H1 (cell line): Measurements from ENCODE around the gene C2orf76. TPM values are rescaled to one million over a fixed set of nuclear protein-coding genes. Genes with fewer than 3 reads are reported as not detected.

ENCODE experiments used
- CTCF ChIA-PET: fragments of 300-600 bp; sonication (Branson Sonifier 250); formaldehyde crosslinking; loops from one replicate; lab custom pipeline; 2021; ENCODE audit not compliant: partially characterized antibody; lab: Charles Lee
- POLR2A ChIA-PET: fragments of 300-600 bp; sonication (Branson Sonifier 250); formaldehyde crosslinking; loops from one replicate; lab custom pipeline; 2021; ENCODE audit warnings: inconsistent platforms; ENCODE audit not compliant: partially characterized antibody; lab: Charles Lee
- DNase-seq, 2 experiments: peaks; one replicate each; pipeline versions ENCODE4 v3.0.0 to v3.0.0-alpha.2; 2010 to 2022; ENCODE audit warnings: low spot score in 2 of 2, low read depth in 1 of 2, mixed read lengths in 1 of 2
- FAIRE-seq: peaks from 2 replicates; lab custom pipeline; 2011; peaks lifted over from hg19 to GRCh38; lab: Jason Lieb, UNC
- H2AFZ ChIP-seq: 2 replicates; pipeline ENCODE4 v1.8.1; 2012; ENCODE audit warnings: low read length, inconsistent platforms
- H2AK5ac ChIP-seq: 2 replicates; pipeline ENCODE4 v1.6.1; 2013; ENCODE audit warnings: low read depth, low read length
- H2BK120ac ChIP-seq: replicated peaks from 2 replicates; pipeline ENCODE3; 2013; ENCODE audit warnings: low read depth, low read length, inconsistent platforms
- H2BK12ac ChIP-seq: 2 replicates; pipeline ENCODE4 v1.6.1; 2013; ENCODE audit warnings: low read depth, low read length
- H2BK15ac ChIP-seq: 2 replicates; pipeline ENCODE4 v1.6.1; 2013; ENCODE audit warnings: low read length
- H2BK20ac ChIP-seq: 2 replicates; pipeline ENCODE4 v1.6.1; 2013; ENCODE audit warnings: low read length
- H2BK5ac ChIP-seq: 2 replicates; pipeline ENCODE4 v1.6.1; 2013; ENCODE audit warnings: low read depth, low read length
- H3K14ac ChIP-seq: 2 replicates; pipeline ENCODE4 v1.6.1; 2013; ENCODE audit warnings: inconsistent platforms; ENCODE audit not compliant: insufficient read length
- H3K18ac ChIP-seq: 2 replicates; pipeline ENCODE4 v1.6.1; 2013; ENCODE audit warnings: low read length; ENCODE audit errors: extremely low read depth
- H3K23ac ChIP-seq: 2 replicates; pipeline ENCODE4 v1.6.1; 2013; ENCODE audit warnings: inconsistent platforms; ENCODE audit not compliant: insufficient read length
- H3K23me2 ChIP-seq: 2 replicates; pipeline ENCODE4 v1.6.1; 2013; ENCODE audit warnings: low read depth, low read length
- H3K27ac ChIP-seq: 2 replicates; pipeline ENCODE4 v1.6.1; 2011; ENCODE audit warnings: low read depth, low read length, inconsistent platforms
- H3K27me3 ChIP-seq, 4 experiments: replicated peaks in 1 of 4; 1 replicate in 1 of 4; 2 replicates in 3 of 4; pipeline versions ENCODE4 v1.6.1 to v1.8.1; 2011 to 2013; ENCODE audit warnings: low read length in 3 of 4, mild to moderate bottlenecking in 3 of 4, inconsistent platforms in 2 of 4, mixed read lengths in 2 of 4, moderate library complexity in 1 of 4; ENCODE audit not compliant: control insufficient read depth in 3 of 4, insufficient read depth in 3 of 4; ENCODE audit errors: extremely low read depth in 1 of 4
- H3K36me3 ChIP-seq, 4 experiments: 2 replicates each; pipeline versions ENCODE4 v1.6.1 to v1.8.1; 2011 to 2013; ENCODE audit warnings: mild to moderate bottlenecking in 4 of 4, low read length in 3 of 4, moderate library complexity in 2 of 4, control low read depth in 1 of 4, inconsistent platforms in 1 of 4; ENCODE audit not compliant: insufficient read depth in 4 of 4, control insufficient read depth in 2 of 4
- H3K4ac ChIP-seq: replicated peaks from 2 replicates; pipeline ENCODE3; 2013; ENCODE audit warnings: low read length, low read depth, mixed read lengths, inconsistent platforms; ENCODE audit not compliant: insufficient read length
- H3K4me1 ChIP-seq, 4 experiments: replicated peaks in 1 of 4; 1 replicate in 1 of 4; 2 replicates in 3 of 4; pipeline versions ENCODE4 v1.6.1 to v1.8.1; 2011 to 2013; ENCODE audit warnings: low read length in 3 of 4, inconsistent platforms in 2 of 4, mixed read lengths in 1 of 4; ENCODE audit not compliant: insufficient read depth in 4 of 4, control insufficient read depth in 3 of 4
- H3K4me2 ChIP-seq, 2 experiments: 2 replicates each; pipeline versions ENCODE4 v1.6.1 to v1.8.1; 2011 to 2013; ENCODE audit warnings: low read depth in 2 of 2, low read length in 2 of 2, control low read depth in 1 of 2, inconsistent platforms in 1 of 2, mild to moderate bottlenecking in 1 of 2; ENCODE audit not compliant: insufficient read depth in 1 of 2
- H3K4me3 ChIP-seq, 4 experiments: fragments of 200-600, 300-600 bp in 1 of 4; sonication (generic), shearing (Covaris generic), sonication (Bioruptor Twin) in 1 of 4; 2 replicates each; pipeline versions ENCODE4 v1.5.1 to v1.8.1; 2011 to 2016; ENCODE audit warnings: low read length in 4 of 4, low read depth in 3 of 4, control low read depth in 2 of 4, inconsistent platforms in 2 of 4, mild to moderate bottlenecking in 2 of 4, mixed read lengths in 1 of 4, moderate library complexity in 1 of 4; ENCODE audit not compliant: insufficient read depth in 2 of 4; ENCODE audit errors: extremely low read depth in 1 of 4
- H3K56ac ChIP-seq: replicated peaks from 2 replicates; pipeline ENCODE3; 2013; ENCODE audit warnings: low read depth, mild to moderate bottlenecking, mixed read lengths, low read length, inconsistent platforms; ENCODE audit not compliant: insufficient read length
- H3K79me1 ChIP-seq: 2 replicates; pipeline ENCODE4 v1.6.1; 2013; ENCODE audit warnings: low read depth, low read length, control low read depth
- H3K79me2 ChIP-seq, 2 experiments: 2 replicates each; pipeline versions ENCODE4 v1.6.1 to v1.8.1; 2012 to 2013; ENCODE audit warnings: low read length in 2 of 2, mild to moderate bottlenecking in 2 of 2, inconsistent platforms in 1 of 2; ENCODE audit not compliant: insufficient read depth in 2 of 2, control insufficient read depth in 1 of 2
- H3K9ac ChIP-seq, 4 experiments: replicated peaks in 1 of 4; 1 replicate in 1 of 4; 2 replicates in 3 of 4; pipeline versions ENCODE4 v1.6.1 to v1.8.1; 2011 to 2013; ENCODE audit warnings: low read depth in 3 of 4, low read length in 3 of 4, control low read depth in 2 of 4, mild to moderate bottlenecking in 2 of 4, moderate library complexity in 2 of 4, inconsistent platforms in 1 of 4; ENCODE audit errors: extremely low read depth in 1 of 4
- H3K9me3 ChIP-seq, 2 experiments: 2 replicates each; pipeline versions ENCODE4 v1.6.1 to v1.8.1; 2012 to 2013; ENCODE audit warnings: mild to moderate bottlenecking in 2 of 2, moderate library complexity in 2 of 2, control low read depth in 1 of 2, inconsistent platforms in 1 of 2, low read depth in 1 of 2, low read length in 1 of 2, mixed read lengths in 1 of 2; ENCODE audit not compliant: insufficient read depth in 2 of 2
- H4K20me1 ChIP-seq, 2 experiments: replicated peaks in 1 of 2; 2 replicates each; pipeline versions ENCODE3 to v1.8.1; 2011 to 2013; ENCODE audit warnings: inconsistent platforms in 2 of 2, low read length in 2 of 2, mild to moderate bottlenecking in 1 of 2; ENCODE audit not compliant: insufficient read depth in 2 of 2, control insufficient read depth in 1 of 2
- H4K5ac ChIP-seq: 2 replicates; pipeline ENCODE4 v1.6.1; 2013; ENCODE audit warnings: low read length, low read depth, mixed read lengths, inconsistent platforms; ENCODE audit not compliant: insufficient read length
- H4K8ac ChIP-seq: 2 replicates; pipeline ENCODE4 v1.8.0; 2013; ENCODE audit warnings: mild to moderate bottlenecking, moderate library complexity, low read length, inconsistent platforms; ENCODE audit not compliant: insufficient read depth; ENCODE audit errors: extremely low read depth
- H4K91ac ChIP-seq: replicated peaks from 2 replicates; pipeline ENCODE3; 2013; ENCODE audit warnings: low read length, mixed read lengths, inconsistent platforms; ENCODE audit not compliant: insufficient read length
- BCL11A ChIP-seq, 2 experiments: IDR thresholded peaks; one replicate each; pipeline ENCODE4 v1.6.1; 2011; ENCODE audit warnings: low read depth in 2 of 2, low read length in 2 of 2, mild to moderate bottlenecking in 2 of 2
- CREB1 ChIP-seq: IDR thresholded peaks from 2 replicates; pipeline ENCODE4 v1.6.1; 2012; ENCODE audit warnings: inconsistent platforms
- CTBP2 ChIP-seq: IDR thresholded peaks from 2 replicates; pipeline ENCODE4 v1.7.0; 2011; ENCODE audit warnings: borderline replicate concordance, mild to moderate bottlenecking, moderate library complexity, mixed read lengths, low read length; ENCODE audit not compliant: insufficient read depth, insufficient read length
- E2F6 ChIP-seq: IDR thresholded peaks from 2 replicates; pipeline ENCODE4 v1.6.1; 2012; ENCODE audit warnings: inconsistent platforms
- EGR1 ChIP-seq: IDR thresholded peaks from 2 replicates; pipeline ENCODE4 v1.6.1; 2011; ENCODE audit warnings: low read depth, low read length, borderline replicate concordance
- GTF2F1 ChIP-seq: IDR thresholded peaks from 2 replicates; pipeline ENCODE4 v1.6.1; 2012; ENCODE audit warnings: low read depth, low read length, improper control_type of control experiment, borderline replicate concordance
- JUN ChIP-seq: IDR thresholded peaks from 2 replicates; pipeline ENCODE4 v1.6.1; 2011; ENCODE audit warnings: low read depth, mild to moderate bottlenecking, improper control_type of control experiment, low read length
- KDM1A ChIP-seq: fragments of 200-600, 300-600 bp; sonication (generic); IDR thresholded peaks from 2 replicates; pipeline ENCODE4 v1.7.1; 2016; ENCODE audit warnings: mild to moderate bottlenecking, low read length, borderline replicate concordance
- KDM4A ChIP-seq: IDR thresholded peaks from one replicate; pipeline ENCODE4 v1.7.1; 2012; ENCODE audit warnings: low read depth, mild to moderate bottlenecking, moderate library complexity, low read length, inconsistent platforms; ENCODE audit not compliant: severe bottlenecking
- PHF8 ChIP-seq: fragments of 200-600 bp; sonication (generic); conservative IDR thresholded peaks from 2 replicates; pipeline ENCODE4 v1.7.1; 2012; ENCODE audit warnings: low read depth, mild to moderate bottlenecking, inconsistent platforms, low read length, moderate library complexity
- POLR2AphosphoS5 ChIP-seq: IDR thresholded peaks from 2 replicates; pipeline ENCODE4 v1.6.1; 2011; ENCODE audit warnings: low read depth, low read length
- POU5F1 ChIP-seq: IDR thresholded peaks from 2 replicates; pipeline ENCODE4 v1.6.1; 2011; ENCODE audit warnings: low read depth, mild to moderate bottlenecking, low read length, moderate library complexity
- SP2 ChIP-seq: IDR thresholded peaks from 2 replicates; pipeline ENCODE4 v1.6.1; 2012; ENCODE audit warnings: mild to moderate bottlenecking, low read length, inconsistent platforms
- WGBS, 2 experiments: shearing (Covaris generic) in 1 of 2; methylation state at CpG; one replicate each; pipeline versions ENCODE4 v1.1.6 to v1.1.7; 2013 to 2015; ENCODE audit warnings: low lambda C conversion rate in 2 of 2, mixed read lengths in 2 of 2, inconsistent platforms in 1 of 2, low coverage in 1 of 2, missing lambda C conversion rate in 1 of 2; ENCODE audit not compliant: insufficient replicate concordance in 2 of 2, insufficient coverage in 1 of 2, insufficient read length in 1 of 2; ENCODE audit errors: extremely low coverage in 1 of 2, missing lambda C conversion rate in 1 of 2; 5-methylcytosine and 5-hydroxymethylcytosine counted together
- polyA plus RNA-seq, 7 experiments: library from polyadenylated mRNA; depleted of rRNA in 3 of 7; stranded (reverse) in 5 of 7; unstranded in 2 of 7; fragments of >200 nt in 5 of 7; fragments of 200-250 nt in 2 of 7; gene quantifications; 1 replicate in 5 of 7; 2 replicates in 1 of 7; 4 replicates in 1 of 7; pipeline versions ENCODE4 v1.2.1 to v1.2.3, GENCODE V29; 2011 to 2013; ENCODE audit warnings: missing spikeins in 2 of 7, mixed read lengths in 2 of 7
- total RNA-seq: library from RNA; stranded (reverse); fragmentation: NEBNext Ultra II Directional; extraction: Animal tissue kit (Norgen Biotek cat#: 25700); gene quantifications from 2 replicates; pipeline ENCODE4 v1.2.1, GENCODE V29; 2021

The C2orf76 gene
- total and polyA plus RNA-seq, 2 of the 8 experiments (the other 6 are each of a cell fraction or from before 2014, with no cell fraction given), result 4.4 to 5.0 TPM

DNA sequence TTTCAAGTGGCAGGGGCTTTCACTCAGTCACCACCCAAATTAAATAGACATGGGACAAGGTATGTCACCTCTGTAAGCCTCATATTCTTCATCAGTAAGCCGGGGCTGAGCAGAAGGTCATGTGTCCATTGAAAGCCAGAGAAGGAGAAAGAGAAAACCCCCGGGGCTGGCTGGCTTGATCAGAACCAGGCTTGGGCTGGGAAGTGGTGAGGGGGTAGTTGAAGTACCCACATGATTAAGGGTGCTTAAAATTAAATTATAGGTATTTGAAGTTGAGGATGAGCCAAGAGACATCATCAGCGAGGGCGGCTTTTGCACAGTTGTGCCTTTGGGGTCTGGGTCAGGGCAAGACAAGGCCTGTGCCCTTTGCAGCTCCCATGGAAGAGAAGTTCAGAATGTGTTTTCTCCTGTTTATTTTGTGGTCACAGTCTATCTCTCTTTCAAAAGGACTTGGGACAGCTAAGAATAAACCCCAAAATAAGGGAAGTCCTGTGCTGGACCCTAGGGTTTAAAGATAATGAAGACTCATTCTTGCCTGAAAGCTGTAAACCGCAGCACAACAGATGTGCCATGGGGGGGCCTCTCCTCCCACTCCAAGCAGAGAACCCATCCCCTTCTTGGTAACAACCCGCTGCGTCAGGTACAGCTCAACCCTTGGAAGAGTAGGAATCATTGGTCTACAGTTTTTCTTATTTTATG lies 10.8 kb upstream of the C2orf76 start:
- no peaks in the 10 kb centered on the region for H3K23me2 ChIP-seq
- H2BK20ac ChIP-seq, result no peak overlapping the region
- peaks cover 7 to 12% (median 11%) of the 10 kb centered on the region in 4 experiments; a peak in 7 of 8 replicates for H3K36me3 ChIP-seq
- no peak overlapping the region for H3K14ac ChIP-seq
- ChIA-PET POLR2A (interaction anchor here (1.3 kb wide), 1 partner anchor 10 kb away, joined by 6 read pairs; the partner anchor contains the start of genes C2orf76 and DBI), CTCF (interaction anchor here (0.9 to 1.1 kb wide), 3 partner anchors 10 to 106 kb away, joined by 3 to 6 read pairs (median 4); partner anchors contain the start of genes C2orf76 and DBI)
- no peak overlapping the region for H3K56ac ChIP-seq
- no peaks in the 10 kb centered on the region for H3K27me3 ChIP-seq
- H3K27ac ChIP-seq, result no peak overlapping the region
- no peaks in the 10 kb centered on the region for H3K79me2 ChIP-seq
- H3K23ac ChIP-seq, result no peak overlapping the region
- FAIRE-seq (no peak), DNase-seq (no peak)
- no peak overlapping the region for H3K18ac ChIP-seq
- no peak overlapping the region for H3K4ac ChIP-seq
- H2AK5ac ChIP-seq, result no peak overlapping the region
- H4K5ac ChIP-seq, result no peak overlapping the region
- no peak overlapping the region for H2AFZ ChIP-seq
- H4K8ac ChIP-seq, result no peak overlapping the region
- no peaks in the 10 kb centered on the region for H3K9me3 ChIP-seq
- no peaks in the 10 kb centered on the region for H4K20me1 ChIP-seq
- H4K91ac ChIP-seq, result no peak overlapping the region
- H3K4me1 ChIP-seq, result no peaks in the 10 kb centered on the region
- H2BK15ac ChIP-seq, result no peak overlapping the region
- peaks cover 2% of the 10 kb centered on the region; the same call in 1 of the 2 replicates for H3K79me1 ChIP-seq
- H2BK5ac ChIP-seq, result no peak overlapping the region
- no peak overlapping the region for H3K9ac ChIP-seq
- 87% methylated on average over 7 of the region's 7 CpGs; no CpG with 5 or more reads in 1 of the 2 experiments for WGBS, 2 experiments
- H2BK12ac ChIP-seq, result no peak overlapping the region
- H3K4me3 ChIP-seq, result no peak overlapping the region
- no peak overlapping the region for H2BK120ac ChIP-seq
- H3K4me2 ChIP-seq, result no peak overlapping the region
- TF ChIP-seq CTBP2 (no peak), KDM4A (no peak), JUN (no peak), POU5F1 (no peak), PHF8 (no peak), GTF2F1 (no peak), CREB1 (no peak), EGR1 (no peak), E2F6 (no peak), SP2 (no peak), POLR2AphosphoS5 (no peak), BCL11A (IDR thresholded peaks at IDR 0.05; ENCODE audit: low read depth in 2 of 2, low read length in 2 of 2) (no peak), KDM1A (no peak)
